GM15510 (cell line): Measurements from ENCODE around the gene DMD.

Experiments used
- POLR2A ChIP-seq: IDR thresholded peaks from 3 replicates; pipeline ENCODE4 v1.6.1; 2011; ENCODE audit warnings: borderline replicate concordance; ENCODE audit not compliant: insufficient read length; ENCODE audit errors: extremely low read depth

Gene DMD

DNA sequence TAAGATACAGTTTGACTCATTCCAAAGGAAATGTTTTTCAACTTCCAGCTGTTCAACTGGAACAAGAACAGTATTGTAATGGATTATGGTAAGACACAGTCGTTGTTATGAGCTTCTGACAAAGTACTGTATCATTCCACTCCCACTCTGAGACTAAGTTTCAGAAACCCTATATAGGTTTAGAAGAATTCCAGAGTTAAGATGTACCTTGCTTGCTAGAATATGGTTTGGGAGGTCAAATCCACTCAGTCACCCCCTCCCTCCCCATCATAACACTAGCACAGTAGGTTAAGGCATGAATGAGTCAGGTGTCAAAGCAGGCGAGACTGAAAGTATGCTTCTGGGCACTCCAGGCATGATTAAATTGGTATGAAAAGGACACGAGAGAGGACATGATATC, 339.7 kb downstream of the DMD start:
- TF ChIP-seq POLR2A = no peak

DNA sequence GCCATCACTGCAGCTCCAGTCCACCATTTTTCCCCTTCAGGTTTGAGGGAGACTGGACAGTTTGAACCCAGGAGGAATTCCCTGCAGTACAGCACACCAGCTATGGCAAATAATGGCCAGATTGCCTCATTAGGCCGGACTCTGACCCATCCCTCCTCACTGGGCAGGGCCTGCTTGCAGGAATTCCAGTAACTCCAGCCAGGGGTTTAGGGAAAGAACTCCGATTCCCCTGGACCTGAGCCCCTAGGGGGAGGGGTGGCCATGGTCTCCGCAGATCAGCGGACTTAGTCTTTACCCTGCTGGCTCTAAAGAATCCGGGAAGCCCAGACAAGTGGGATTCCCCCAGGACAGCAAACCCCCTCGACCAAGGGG, 342.8 kb downstream of the DMD start:
- TF ChIP-seq POLR2A = no peak

- TF ChIP-seq POLR2A = no peak
These were observed 343.4 kb downstream of the DMD start for GRCh38 chrX:32867781-32868523.

GRCh38 chrX:32852203-32852602, 359.1 kb downstream of the DMD start:
- TF ChIP-seq POLR2A = no peak

DNA sequence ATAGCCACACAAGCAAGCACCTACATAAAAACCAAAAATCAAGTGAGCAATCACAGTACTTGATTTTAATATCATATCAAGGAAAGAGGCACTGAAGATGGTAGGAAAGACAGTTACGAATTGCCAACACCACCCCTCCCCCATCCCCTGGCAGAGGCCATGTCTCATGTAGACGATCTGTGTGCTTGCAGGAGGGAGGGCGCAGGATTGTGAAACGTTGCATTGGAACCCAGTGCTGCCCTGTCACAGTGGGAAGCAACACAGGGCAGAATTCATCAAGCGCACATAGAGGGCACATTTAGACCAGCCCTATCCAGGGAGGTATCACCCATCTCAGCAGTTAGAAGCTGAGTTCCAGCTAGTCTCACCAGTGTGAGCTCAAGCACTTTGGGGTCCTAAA, 359.8 kb downstream of the DMD start:
- no peak for TF ChIP-seq POLR2A

GRCh38 chrX:32847921-32848320, 363.4 kb downstream of the DMD start:
- TF ChIP-seq POLR2A = no peak

- no peak for TF ChIP-seq POLR2A
These were observed 369.3 kb downstream of the DMD start for GRCh38 chrX:32842053-32842452.

DNA sequence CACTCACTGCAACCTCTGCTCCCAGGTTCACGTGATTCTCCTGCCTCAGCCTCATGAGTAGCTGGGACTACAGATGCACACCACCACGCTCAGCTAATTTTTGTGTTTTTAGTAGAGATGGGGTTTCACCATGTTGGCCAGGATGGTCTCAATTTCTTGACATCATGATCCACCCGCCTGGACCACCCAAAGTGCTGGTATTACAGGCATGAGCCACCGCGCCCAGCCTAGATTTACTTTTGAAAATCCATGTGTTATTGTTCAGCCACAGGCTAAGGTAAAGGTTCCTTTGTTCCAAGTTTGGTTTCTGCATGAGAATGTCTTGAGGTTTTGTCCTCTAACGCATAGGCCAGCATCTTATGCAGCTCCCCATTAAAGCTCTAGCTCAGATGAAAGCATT, 371.6 kb downstream of the DMD start:
- no peak for TF ChIP-seq POLR2A

- no peak for TF ChIP-seq POLR2A
These were observed 386.3 kb downstream of the DMD start for GRCh38 chrX:32825009-32825408.

DNA sequence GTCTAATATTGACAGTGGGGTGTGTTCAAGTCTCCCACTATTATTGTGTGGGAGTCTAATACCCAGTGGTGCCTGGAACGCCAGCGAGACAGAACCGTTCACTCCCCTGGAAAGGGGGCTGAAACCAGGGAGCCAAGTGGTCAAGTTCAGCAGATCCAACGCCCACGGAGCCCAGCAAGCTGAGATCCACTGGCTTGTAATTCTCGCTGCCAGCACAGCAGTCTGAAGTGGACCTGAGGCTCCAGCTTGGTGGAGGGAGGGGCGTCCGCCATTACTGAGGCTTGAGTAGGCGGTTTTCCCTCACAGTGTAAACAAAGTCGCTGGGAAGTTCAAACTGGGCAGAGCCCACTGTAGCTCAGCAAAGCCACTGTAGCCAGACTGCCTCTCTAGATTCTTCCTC, 407.3 kb downstream of the DMD start:
- no peak for TF ChIP-seq POLR2A

- TF ChIP-seq POLR2A = no peak
These were observed 412.4 kb downstream of the DMD start for GRCh38 chrX:32798990-32799389.

GRCh38 chrX:32788936-32789335, 422.4 kb downstream of the DMD start:
- TF ChIP-seq POLR2A = no peak

DNA sequence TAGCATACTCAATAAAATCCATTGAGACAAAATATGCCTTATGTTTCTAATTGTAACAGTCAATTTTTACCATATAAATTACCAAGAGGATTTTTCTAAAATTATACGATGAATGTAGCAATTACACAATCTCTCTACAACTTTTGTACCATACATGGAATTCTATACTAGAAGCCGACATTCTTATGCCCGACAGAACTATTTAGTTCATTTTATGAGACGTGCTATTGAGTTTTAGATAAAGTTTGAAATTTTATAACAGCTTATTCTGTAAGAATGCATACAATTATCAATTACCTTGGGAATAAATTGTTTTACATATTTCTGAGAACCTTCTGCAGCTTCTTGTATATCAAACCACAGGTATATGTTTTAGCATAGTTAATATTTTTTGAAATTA, 431.2 kb downstream of the DMD start:
- no peak for TF ChIP-seq POLR2A

- no peak for TF ChIP-seq POLR2A
These were observed 432.4 kb downstream of the DMD start for GRCh38 chrX:32778965-32779364.

DNA sequence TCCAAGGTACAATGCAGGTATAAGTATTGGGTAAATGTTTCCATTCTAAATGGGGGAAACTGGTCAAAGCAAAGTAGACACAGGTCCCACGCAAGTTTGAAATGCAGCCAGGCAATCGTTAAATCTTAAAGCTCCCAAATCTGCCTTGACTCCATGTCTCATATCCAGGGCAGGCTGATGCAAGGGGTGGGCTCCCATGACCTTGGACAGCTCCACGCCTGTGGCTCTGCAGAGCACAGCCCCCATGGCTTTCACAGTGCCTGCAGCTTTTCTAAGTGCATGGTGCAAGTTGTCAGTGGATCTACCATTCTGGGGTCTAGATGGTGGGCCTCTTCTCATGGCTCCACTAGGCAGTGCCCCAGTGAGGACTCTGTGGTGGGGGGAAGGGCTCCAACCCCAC, 436.4 kb downstream of the DMD start:
- no peak for TF ChIP-seq POLR2A

DNA sequence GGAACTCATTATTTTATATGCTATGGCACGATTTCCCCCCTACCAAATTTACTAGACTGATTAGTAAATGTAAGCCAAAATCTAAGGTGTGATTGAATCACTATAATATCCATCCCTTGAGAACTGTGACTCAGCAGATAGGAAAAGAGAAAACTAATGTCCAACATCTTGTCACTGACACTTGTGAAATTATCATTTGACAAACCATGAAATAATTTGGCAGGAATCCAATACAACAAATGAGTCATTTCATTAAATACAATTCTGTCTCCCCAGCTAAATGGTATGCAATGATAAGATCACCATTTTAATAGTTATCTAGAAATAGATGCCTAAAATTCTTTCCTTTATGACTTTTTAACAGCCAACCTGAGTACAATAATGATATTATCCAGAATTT, 462.3 kb downstream of the DMD start:
- no peak for TF ChIP-seq POLR2A

GRCh38 chrX:32745323-32745722, 466.0 kb downstream of the DMD start:
- no peak for TF ChIP-seq POLR2A
